ENCODE data around the gene NACA. TPM values are rescaled to one million over a fixed set of nuclear protein-coding genes. Genes with fewer than 3 reads are reported as not detected.
"Not testable (repeated sequence)": the region's sequence is repeated elsewhere in the genome, so short reads cannot be mapped to it uniquely, and the experiment has no call there.

NACA gene
- total and polyA plus RNA-seq, 2 of the 13 experiments (the other 11 are each of a cell fraction or from before 2014, with no cell fraction given): 799 to 1,700 TPM

DNA sequence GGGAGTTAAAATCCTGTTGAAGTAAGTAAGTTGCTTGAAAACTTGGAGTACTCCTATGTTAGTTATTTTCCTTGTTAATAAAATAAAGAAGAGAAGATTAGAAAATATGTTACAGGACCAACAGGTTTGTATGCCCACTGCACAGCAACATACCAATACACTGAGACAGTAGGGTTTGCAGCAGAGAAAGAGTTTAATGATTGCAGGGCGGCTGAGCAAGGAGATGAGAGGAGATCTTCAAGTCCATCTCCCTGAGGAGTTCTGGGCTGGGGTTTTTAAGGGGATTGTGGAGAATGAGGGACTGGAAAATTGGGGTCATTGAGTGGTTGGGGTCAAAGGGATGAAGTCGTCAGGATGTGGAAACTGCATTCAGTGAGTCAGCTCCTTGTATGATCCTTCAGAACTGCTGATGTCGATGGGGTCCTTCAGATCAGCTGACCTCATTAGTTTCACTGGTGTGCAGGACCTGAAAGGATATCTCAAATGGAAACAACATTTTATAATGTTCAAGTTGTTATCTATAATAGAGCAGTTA lies 33.7 kb upstream of the NACA start (continued):
- TF ChIP-seq ZNF619 (CRISPR knock-in tag; IDR thresholded peaks at IDR 0.05) (no peak), ZEB1 (IDR thresholded peaks at IDR 0.05; ENCODE audit: insufficient replicate concordance, low read depth) (no peak), ZNF557 (CRISPR knock-in tag; IDR thresholded peaks at IDR 0.05) (no peak), EHMT2 (IDR thresholded peaks at IDR 0.05; ENCODE audit: borderline replicate concordance, low read depth, low read length) (no peak; the same call in 1 of the 2 replicates), SRSF9 (IDR thresholded peaks at IDR 0.05; ENCODE audit: borderline replicate concordance, insufficient read depth, low read depth, low read length, poor library complexity, severe bottlenecking) (no peak), CREM (IDR thresholded peaks at IDR 0.05) (no peak), CREM (CRISPR knock-in tag; IDR thresholded peaks at IDR 0.05) (no peak), HOXA7 (CRISPR knock-in tag; IDR thresholded peaks at IDR 0.05) (no peak)
- TF ChIP-seq, protein P1, sequence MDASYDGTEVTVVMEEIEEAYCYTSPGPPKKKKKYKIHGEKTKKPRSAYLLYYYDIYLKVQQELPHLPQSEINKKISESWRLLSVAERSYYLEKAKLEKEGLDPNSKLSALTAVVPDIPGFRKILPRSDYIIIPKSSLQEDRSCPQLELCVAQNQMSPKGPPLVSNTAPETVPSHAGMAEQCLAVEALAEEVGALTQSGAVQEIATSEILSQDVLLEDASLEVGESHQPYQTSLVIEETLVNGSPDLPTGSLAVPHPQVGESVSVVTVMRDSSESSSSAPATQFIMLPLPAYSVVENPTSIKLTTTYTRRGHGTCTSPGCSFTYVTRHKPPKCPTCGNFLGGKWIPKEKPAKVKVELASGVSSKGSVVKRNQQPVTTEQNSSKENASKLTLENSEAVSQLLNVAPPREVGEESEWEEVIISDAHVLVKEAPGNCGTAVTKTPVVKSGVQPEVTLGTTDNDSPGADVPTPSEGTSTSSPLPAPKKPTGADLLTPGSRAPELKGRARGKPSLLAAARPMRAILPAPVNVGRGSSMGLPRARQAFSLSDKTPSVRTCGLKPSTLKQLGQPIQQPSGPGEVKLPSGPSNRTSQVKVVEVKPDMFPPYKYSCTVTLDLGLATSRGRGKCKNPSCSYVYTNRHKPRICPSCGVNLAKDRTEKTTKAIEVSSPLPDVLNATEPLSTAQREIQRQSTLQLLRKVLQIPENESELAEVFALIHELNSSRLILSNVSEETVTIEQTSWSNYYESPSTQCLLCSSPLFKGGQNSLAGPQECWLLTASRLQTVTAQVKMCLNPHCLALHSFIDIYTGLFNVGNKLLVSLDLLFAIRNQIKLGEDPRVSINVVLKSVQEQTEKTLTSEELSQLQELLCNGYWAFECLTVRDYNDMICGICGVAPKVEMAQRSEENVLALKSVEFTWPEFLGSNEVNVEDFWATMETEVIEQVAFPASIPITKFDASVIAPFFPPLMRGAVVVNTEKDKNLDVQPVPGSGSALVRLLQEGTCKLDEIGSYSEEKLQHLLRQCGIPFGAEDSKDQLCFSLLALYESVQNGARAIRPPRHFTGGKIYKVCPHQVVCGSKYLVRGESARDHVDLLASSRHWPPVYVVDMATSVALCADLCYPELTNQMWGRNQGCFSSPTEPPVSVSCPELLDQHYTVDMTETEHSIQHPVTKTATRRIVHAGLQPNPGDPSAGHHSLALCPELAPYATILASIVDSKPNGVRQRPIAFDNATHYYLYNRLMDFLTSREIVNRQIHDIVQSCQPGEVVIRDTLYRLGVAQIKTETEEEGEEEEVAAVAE (CRISPR knock-in tag; IDR thresholded peaks at IDR 0.05; ENCODE audit: borderline replicate concordance): 0 out of 2 replicates have a peak, but pooled peaks have one; percentile 27
- TF ChIP-seq, protein P2, sequence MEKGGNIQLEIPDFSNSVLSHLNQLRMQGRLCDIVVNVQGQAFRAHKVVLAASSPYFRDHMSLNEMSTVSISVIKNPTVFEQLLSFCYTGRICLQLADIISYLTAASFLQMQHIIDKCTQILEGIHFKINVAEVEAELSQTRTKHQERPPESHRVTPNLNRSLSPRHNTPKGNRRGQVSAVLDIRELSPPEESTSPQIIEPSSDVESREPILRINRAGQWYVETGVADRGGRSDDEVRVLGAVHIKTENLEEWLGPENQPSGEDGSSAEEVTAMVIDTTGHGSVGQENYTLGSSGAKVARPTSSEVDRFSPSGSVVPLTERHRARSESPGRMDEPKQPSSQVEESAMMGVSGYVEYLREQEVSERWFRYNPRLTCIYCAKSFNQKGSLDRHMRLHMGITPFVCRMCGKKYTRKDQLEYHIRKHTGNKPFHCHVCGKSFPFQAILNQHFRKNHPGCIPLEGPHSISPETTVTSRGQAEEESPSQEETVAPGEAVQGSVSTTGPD (CRISPR knock-in tag; IDR thresholded peaks at IDR 0.05): no peak
- TF ChIP-seq, protein P3, sequence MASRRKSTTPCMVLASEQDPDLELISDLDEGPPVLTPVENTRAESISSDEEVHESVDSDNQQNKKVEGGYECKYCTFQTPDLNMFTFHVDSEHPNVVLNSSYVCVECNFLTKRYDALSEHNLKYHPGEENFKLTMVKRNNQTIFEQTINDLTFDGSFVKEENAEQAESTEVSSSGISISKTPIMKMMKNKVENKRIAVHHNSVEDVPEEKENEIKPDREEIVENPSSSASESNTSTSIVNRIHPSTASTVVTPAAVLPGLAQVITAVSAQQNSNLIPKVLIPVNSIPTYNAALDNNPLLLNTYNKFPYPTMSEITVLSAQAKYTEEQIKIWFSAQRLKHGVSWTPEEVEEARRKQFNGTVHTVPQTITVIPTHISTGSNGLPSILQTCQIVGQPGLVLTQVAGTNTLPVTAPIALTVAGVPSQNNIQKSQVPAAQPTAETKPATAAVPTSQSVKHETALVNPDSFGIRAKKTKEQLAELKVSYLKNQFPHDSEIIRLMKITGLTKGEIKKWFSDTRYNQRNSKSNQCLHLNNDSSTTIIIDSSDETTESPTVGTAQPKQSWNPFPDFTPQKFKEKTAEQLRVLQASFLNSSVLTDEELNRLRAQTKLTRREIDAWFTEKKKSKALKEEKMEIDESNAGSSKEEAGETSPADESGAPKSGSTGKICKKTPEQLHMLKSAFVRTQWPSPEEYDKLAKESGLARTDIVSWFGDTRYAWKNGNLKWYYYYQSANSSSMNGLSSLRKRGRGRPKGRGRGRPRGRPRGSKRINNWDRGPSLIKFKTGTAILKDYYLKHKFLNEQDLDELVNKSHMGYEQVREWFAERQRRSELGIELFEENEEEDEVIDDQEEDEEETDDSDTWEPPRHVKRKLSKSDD (CRISPR knock-in tag; IDR thresholded peaks at IDR 0.05; ENCODE audit: low read depth): no peak

DNA sequence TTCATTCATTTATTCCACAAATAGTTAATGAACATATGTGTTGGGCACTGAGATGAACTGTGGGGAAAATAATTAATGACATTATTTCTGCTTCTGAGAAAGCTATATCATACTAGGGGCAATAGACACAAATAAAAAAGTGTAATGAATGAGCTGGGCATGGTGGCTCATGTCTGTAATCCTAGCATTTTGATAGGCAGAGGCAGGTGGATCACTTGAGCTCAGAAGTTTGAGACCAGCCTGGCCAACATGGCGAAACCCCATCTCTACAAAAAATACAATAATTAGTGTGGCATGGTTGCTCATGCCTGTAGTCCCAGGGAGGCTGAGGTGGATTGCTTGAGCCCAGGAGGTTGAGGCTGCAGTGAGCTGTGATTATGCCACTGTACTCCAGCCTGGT lies 32.9 kb upstream of the NACA start:
- CTCF ChIA-PET (ENCODE audit: low intra/inter-chr PET ratio, low total read pairs): interaction anchor here (1.1 to 2.2 kb wide), 3 partner anchors 82 to 305 kb away, joined by 3 to 13 read pairs (median 4); no protein-coding TSS in a partner anchor
- in situ Hi-C loops (cut with HindIII; ENCODE audit: extremely low pct_ligation_motif_present, low pct_unique_long_range_greater_than_20kb) (loop anchor here (5.0 kb wide), 1 partner anchor 229 kb away; no protein-coding TSS in a partner anchor), intact Hi-C loops (cut with micrococcal nuclease; ENCODE audit: unreplicated experiment) (loop anchor here (10.0 kb wide), 1 partner anchor 697 kb away; the partner anchor contains the start of genes GLI1 and INHBE)
- ATAC-seq; H3K4me2 ChIP-seq (ENCODE audit: low read depth, low read length); FAIRE-seq; H3K36me3 ChIP-seq (replicated peaks in 1 of 2; ENCODE audit: control insufficient read depth in 1 of 2, insufficient read depth in 2 of 2, low read length in 2 of 2); H2AFZ ChIP-seq (ENCODE audit: low read length); DNase-seq (ENCODE audit: low spot score); H3K4me3 ChIP-seq (replicated peaks in 1 of 3; ENCODE audit: insufficient read depth in 1 of 3, low read depth in 2 of 3, low read length in 3 of 3); H3K79me2 ChIP-seq (ENCODE audit: insufficient read depth, low read length); H3K27me3 ChIP-seq (ENCODE audit: control insufficient read depth in 1 of 2, insufficient read depth in 2 of 2, low read length in 2 of 2); BruUV-seq (replicated peaks); H4K20me1 ChIP-seq (ENCODE audit: insufficient read depth, low read length); H3K9ac ChIP-seq (ENCODE audit: insufficient read depth, low read depth, low read length); POLR2A ChIA-PET: not testable (repeated sequence)
- Histone ChIP-seq H3K9me3 (ENCODE audit: low read length) (peaks cover 16% of the 10 kb centered on the region), H3K4me1 (ENCODE audit: insufficient read depth, low read length) (peaks cover 53% of the 10 kb centered on the region), H3K27ac (ENCODE audit: extremely low read length, insufficient read depth, low read length) (peak overlapping the region; percentile 79)
- 100% methylated on average over 1 of the region's 1 CpG for WGBS (ENCODE audit: low lambda C conversion rate)
